AG04450 (cell line): ENCODE data around the gene DOHH. TPM values are rescaled to one million over a fixed set of nuclear protein-coding genes. Genes with fewer than 3 reads are reported as not detected.

Experiments used
- CTCF ChIA-PET: fragments of 300-600, 350-600 bp; formaldehyde crosslinking; extraction: SDS; loops from one replicate; lab custom pipeline; 2022; ENCODE audit warnings: antibody characterized with exemption, inconsistent platforms; lab: Charles Lee
- POLR2A ChIA-PET: fragments of 350-600 bp; formaldehyde crosslinking; extraction: SDS; loops from one replicate; lab custom pipeline; 2021; ENCODE audit warnings: antibody characterized with exemption, inconsistent platforms; lab: Yijun Ruan, JAX
- DNase-seq: peaks from one replicate; pipeline ENCODE4 v3.0.0-alpha.2; 2011; ENCODE audit warnings: low read depth, low spot score
- H3K27ac ChIP-seq: one replicate; pipeline ENCODE4 v1.5.1; 2012; ENCODE audit warnings: low read depth, low read length, control low read depth
- H3K27me3 ChIP-seq: one replicate; pipeline ENCODE4 v1.6.0; 2012; ENCODE audit warnings: low read length; ENCODE audit not compliant: control insufficient read depth, insufficient read depth
- H3K4me3 ChIP-seq: 2 replicates; pipeline ENCODE4 v1.5.1; 2011; ENCODE audit warnings: mild to moderate bottlenecking, low read depth, low read length, control low read depth
- H3K9me3 ChIP-seq: 2 replicates; pipeline ENCODE4 v1.5.1; 2012; ENCODE audit warnings: low read length; ENCODE audit not compliant: control insufficient read depth, insufficient read depth
- CTCF ChIP-seq: IDR thresholded peaks from 2 replicates; pipeline ENCODE4 v1.5.1; 2011; ENCODE audit warnings: low read depth, low read length, control low read depth, inconsistent platforms
- polyA plus RNA-seq: library from polyadenylated mRNA; depleted of rRNA; stranded (reverse); fragments of >200 nt; gene quantifications from 2 replicates; pipeline ENCODE4 v1.2.3, GENCODE V29; 2011

The DOHH gene
- polyA plus RNA-seq, 1 experiment = 3.4 TPM

DNA sequence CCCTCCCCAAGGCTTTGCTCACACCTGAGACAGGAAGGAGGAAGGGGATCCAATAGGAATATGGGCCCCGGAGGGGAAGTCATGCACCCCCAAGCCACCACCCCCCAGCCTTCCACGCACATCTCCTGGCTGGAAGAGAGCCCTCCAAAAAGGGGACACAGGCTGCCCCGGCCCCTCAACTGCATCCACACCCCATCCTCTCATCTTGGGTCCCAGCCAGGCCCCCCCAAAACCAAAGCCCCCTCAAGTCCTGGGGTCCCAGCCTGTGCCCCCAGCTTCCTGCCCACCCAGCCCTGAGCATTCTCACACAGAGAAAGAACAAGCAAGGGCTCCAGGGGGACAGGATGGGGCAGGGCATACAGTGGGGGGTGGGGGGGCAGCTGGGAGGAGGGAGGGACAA lies 32.3 kb downstream of the DOHH start:
- ChIA-PET POLR2A (interaction anchor here (0.6 kb wide), 1 partner anchor 17 kb away, joined by 5 read pairs; no protein-coding TSS in a partner anchor), CTCF (interaction anchor here (0.5 to 1.4 kb wide), 2 partner anchors 26 to 144 kb away, joined by 3 to 8 read pairs; no protein-coding TSS in a partner anchor)
- Histone ChIP-seq H3K27me3 (no peaks in the 10 kb centered on the region), H3K27ac (no peak overlapping the region), H3K4me3 (no peak overlapping the region), H3K9me3 (peaks cover 6% of the 10 kb centered on the region)
- DNase-seq = no peak
- TF ChIP-seq CTCF = no peak

GRCh38 chr19:3467437-3468198 lies 32.9 kb downstream of the DOHH start:
- H3K27ac ChIP-seq = no peak overlapping the region
- ChIA-PET CTCF (no interaction called here), POLR2A (interaction anchor here (0.6 kb wide), 1 partner anchor 17 kb away, joined by 5 read pairs; no protein-coding TSS in a partner anchor)
- H3K4me3 ChIP-seq = no peak overlapping the region
- H3K27me3 ChIP-seq = no peaks in the 10 kb centered on the region
- H3K9me3 ChIP-seq = peaks cover 6% of the 10 kb centered on the region
- no peak for DNase-seq
- TF ChIP-seq CTCF = no peak

- Histone ChIP-seq H3K9me3 (peaks cover 6% of the 10 kb centered on the region), H3K27me3 (no peaks in the 10 kb centered on the region), H3K27ac (no peak overlapping the region), H3K4me3 (no peak overlapping the region)
- ChIA-PET CTCF (interaction anchor here (0.6 kb wide), 2 partner anchors 139 to 166 kb away, joined by 4 to 5 read pairs; no protein-coding TSS in a partner anchor), POLR2A (no interaction called here)
- DNase-seq = no peak
- TF ChIP-seq CTCF = no peak
Measured at GRCh38 chr19:3466635-3467034, 33.8 kb downstream of the DOHH start.

GRCh38 chr19:3465552-3465951 lies 34.9 kb downstream of the DOHH start:
- DNase-seq = no peak
- Histone ChIP-seq H3K27me3 (no peaks in the 10 kb centered on the region), H3K4me3 (no peak overlapping the region), H3K27ac (peak overlapping the region; percentile 47), H3K9me3 (peaks cover 6% of the 10 kb centered on the region)
- ChIA-PET POLR2A (no interaction called here), CTCF (no interaction called here)
- no peak for TF ChIP-seq CTCF
